AG10803 (cell line): ENCODE results near the gene OPA3.
"Not testable (repeated sequence)": the region's sequence is repeated elsewhere in the genome, so short reads cannot be mapped to it uniquely, and the experiment has no call there.

Experiments
- DNase-seq: peaks from one replicate; pipeline ENCODE4 v3.0.0; 2010; ENCODE audit warnings: low read depth
- H3K4me3 ChIP-seq: 2 replicates; pipeline ENCODE4 v1.5.1; 2011; ENCODE audit warnings: mild to moderate bottlenecking, low read length, control low read depth
- CTCF ChIP-seq: conservative IDR thresholded peaks from 2 replicates; pipeline ENCODE4 v1.5.1; 2011; ENCODE audit warnings: mild to moderate bottlenecking, low read length, control low read depth, inconsistent platforms

The OPA3 gene

GRCh38 chr19:45584332-45585157 lies at the start of gene OPA3:
TSS of gene OPA3 (minus strand) at chr19:45584802. CDS start at chr19:45584764, 38 bp downstream.
- peak; percentile 100 for DNase-seq
- peak within 1 kb of the TSS; percentile 97 for H3K4me3 ChIP-seq

DNA sequence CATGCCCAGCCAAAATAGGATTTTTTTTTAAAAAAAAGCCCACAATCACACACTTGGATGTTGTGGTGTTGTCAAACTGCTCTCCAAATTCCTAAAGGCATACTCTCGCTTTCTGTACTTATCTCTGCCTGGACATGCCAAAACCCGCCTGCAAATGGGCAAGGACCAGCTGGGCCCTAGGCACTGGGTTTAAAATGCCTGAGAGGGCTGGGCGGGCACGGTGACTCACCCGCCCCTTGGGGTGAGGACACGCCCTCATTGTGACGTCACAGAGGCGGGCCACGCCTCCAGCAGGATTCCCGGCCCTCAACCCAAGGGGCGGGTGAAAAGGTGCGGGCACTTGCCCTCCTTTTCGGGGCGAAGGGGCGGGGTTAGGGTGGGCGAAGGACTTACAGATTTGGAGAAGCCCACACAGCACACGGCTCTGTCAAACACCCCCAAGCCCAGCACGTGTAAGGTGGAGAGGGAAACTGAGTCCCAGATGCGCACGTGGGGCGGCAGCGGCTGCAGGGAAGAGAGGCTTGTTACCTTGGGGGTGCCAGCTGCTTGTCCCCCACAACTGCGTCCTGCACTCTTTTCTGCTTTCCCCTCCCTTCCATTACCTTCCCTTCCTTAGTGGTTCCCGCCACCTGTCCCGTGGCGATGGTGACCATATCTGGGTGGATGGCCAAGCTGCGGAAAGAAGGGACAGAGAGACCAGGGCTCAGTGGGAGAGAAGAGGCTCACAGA lies 48.0 kb upstream of the OPA3 start:
- no peak overlapping the region for H3K4me3 ChIP-seq
- TF ChIP-seq CTCF = no peak
- DNase-seq = peak; percentile 94

More at GRCh38 chr19:45584332-45585157, at the start of gene OPA3:
- no peak for TF ChIP-seq CTCF

DNA sequence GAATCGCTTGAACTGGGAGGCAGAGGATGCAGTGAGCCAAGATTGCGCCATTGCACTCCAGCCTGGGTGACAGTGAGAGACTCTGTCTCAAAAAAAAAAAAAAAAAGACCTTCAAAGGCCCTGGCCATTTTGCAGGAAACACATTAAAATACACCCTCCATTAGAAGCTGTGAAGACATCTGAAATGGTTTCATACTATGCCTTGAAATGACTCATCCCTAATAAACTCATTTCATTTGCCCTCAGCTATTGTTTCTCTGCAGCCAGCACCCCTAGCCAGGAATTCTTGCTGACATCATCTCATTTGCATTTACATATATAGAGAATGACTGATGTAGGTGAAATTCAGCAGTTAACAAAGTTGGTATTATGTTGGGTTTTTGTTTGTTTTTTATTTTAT lies 45.9 kb upstream of the OPA3 start:
- TF ChIP-seq CTCF = no peak
- H3K4me3 ChIP-seq = no peak overlapping the region
- peak; percentile 94 for DNase-seq

DNA sequence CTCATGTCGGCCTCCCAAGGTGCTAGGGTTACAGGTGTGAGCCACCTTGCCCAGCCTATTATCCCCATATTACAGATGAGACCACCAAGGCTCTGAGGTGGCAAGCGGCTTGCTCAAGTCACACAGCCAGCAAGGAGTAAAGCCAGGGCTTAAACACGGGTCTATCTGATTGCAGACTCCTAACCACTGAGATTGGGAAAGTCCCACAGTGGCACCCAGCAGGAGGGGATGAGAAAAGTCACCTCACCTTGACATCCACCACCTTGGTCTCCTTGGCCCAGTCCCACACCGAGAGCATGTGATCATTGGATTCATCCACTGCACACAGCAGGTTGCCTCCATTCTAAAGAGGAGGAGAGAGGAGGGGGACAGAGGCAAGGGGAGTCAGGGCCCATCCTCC lies 45.1 kb upstream of the OPA3 start:
- H3K4me3 ChIP-seq = no peak overlapping the region
- DNase-seq = no peak
- TF ChIP-seq CTCF = no peak

DNA sequence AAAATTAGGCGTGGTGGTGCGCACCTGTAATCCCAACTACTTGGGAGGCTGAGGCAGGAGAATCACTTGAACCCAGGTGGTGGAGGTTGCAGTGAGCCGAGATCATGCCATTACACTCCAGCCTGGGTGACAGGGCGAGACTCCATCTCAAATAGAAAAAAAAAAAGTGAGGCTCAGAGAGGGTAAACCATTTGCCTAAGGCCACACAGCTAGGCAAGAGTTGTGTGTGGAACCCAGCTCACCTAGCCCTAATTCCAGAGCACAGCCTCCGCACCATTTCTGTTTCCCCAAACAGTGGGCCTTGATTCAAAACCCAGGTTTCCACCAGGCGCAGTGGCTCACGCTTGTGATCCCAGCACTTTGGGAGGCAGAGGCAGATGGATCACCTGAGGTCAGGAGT lies 43.6 kb upstream of the OPA3 start:
- not testable (repeated sequence) for DNase-seq, H3K4me3 ChIP-seq

DNA sequence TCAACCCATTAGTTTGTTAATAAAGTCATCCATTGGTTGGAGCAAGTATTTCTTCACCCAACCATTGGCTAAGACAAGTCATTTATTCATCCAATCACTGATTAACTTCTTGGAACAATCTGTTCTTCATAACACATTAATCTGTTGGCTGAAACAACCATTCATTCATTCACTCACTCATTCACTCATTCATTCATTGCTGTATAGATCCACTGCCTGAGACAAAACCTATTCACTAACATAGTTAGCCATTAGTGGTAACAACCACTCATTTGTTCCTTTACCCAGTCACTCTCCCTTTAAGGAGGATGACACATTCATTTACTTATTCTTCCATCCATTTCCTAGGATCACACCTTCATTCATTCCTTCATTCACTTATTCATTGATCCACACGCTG lies 39.4 kb upstream of the OPA3 start:
- DNase-seq = no peak
- no peak overlapping the region for H3K4me3 ChIP-seq
- no peak for TF ChIP-seq CTCF

DNA sequence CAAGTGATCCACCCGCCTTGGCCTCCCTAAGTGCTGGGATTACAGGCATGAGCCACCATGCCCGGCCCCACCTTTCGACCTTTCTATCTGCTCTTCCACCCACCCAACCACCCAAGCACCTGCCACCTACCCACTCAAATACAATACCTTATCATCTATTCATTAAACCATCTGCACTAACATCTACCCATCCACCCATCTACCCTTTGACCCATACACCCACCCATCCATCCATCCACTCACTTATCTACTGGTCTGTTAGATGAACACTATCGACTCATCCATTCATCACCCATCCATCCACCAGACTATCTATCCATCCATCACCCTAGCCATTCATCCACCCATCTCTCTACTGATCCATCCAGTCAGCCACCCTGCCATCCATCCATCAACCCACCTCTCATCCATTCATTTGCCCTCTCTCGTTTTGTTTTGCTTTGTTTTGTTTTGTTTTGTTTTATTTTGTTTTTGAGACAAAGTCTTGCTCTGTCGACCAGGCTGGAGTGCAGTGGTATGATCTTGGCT lies 37.4 kb upstream of the OPA3 start:
- no peak for TF ChIP-seq CTCF
- no peak for DNase-seq
- H3K4me3 ChIP-seq = no peak overlapping the region
